Spleen (tissue), 13 donors: ENCODE results near the gene NEUROG3. TPM values are rescaled to one million over a fixed set of nuclear protein-coding genes. Genes with fewer than 3 reads are reported as not detected.

Source experiments
- DNase-seq: peaks from one replicate; pipeline ENCODE4 v3.0.0-alpha.2; 2020
- H3K27ac ChIP-seq, 8 donors: fragments of 200-600 bp; sonication (generic) in 7 of 8; 1 replicate in 4 of 8; 2 replicates in 4 of 8; pipeline versions ENCODE4 v1.5.0 to v1.8.0; 2016 to 2021; ENCODE audit warnings: inconsistent platforms in 4 of 8, mild to moderate bottlenecking in 4 of 8, moderate library complexity in 1 of 8
- H3K27me3 ChIP-seq, 7 donors: fragments of 200-600 bp; sonication (generic) in 6 of 7; replicated peaks in 1 of 7; 1 replicate in 4 of 7; 2 replicates in 3 of 7; pipeline versions ENCODE4 v1.5.0 to v1.8.0; 2016 to 2021; ENCODE audit warnings: inconsistent platforms in 3 of 7, mild to moderate bottlenecking in 1 of 7
- H3K36me3 ChIP-seq, 6 donors: fragments of 200-600 bp; sonication (generic) in 5 of 6; 1 replicate in 4 of 6; 2 replicates in 2 of 6; pipeline versions ENCODE4 v1.5.0 to v1.8.0; 2016 to 2021; ENCODE audit warnings: inconsistent platforms in 2 of 6
- H3K4me1 ChIP-seq, 6 donors: fragments of 200-600 bp; sonication (generic) in 5 of 6; 1 replicate in 3 of 6; 2 replicates in 3 of 6; pipeline versions ENCODE4 v1.5.0 to v1.8.0; 2016 to 2021; ENCODE audit warnings: inconsistent platforms in 3 of 6
- H3K4me3 ChIP-seq, 8 donors: fragments of 200-600 bp; sonication (generic) in 7 of 8; 1 replicate in 4 of 8; 2 replicates in 4 of 8; pipeline versions ENCODE4 v1.5.0 to v1.8.0; 2016 to 2021; ENCODE audit warnings: inconsistent platforms in 4 of 8, mild to moderate bottlenecking in 4 of 8, moderate library complexity in 2 of 8
- H3K9me3 ChIP-seq, 8 donors: fragments of 200-600 bp; sonication (generic) in 7 of 8; 1 replicate in 4 of 8; 2 replicates in 4 of 8; pipeline versions ENCODE4 v1.5.0 to v1.8.0; 2016 to 2021; ENCODE audit warnings: inconsistent platforms in 4 of 8
- CTCF ChIP-seq, 11 experiments: fragments of 200-600 bp in 7 of 11; fragments of 450-650 bp in 4 of 11; sonication (generic) in 4 of 11; IDR thresholded peaks in 8 of 11; conservative IDR thresholded peaks in 3 of 11; 1 replicate in 7 of 11; 2 replicates in 4 of 11; pipeline versions ENCODE4 v1.4.0 to v1.8.0; 2016 to 2021; ENCODE audit warnings: antibody characterized with exemption in 11 of 11, inconsistent platforms in 4 of 11, mild to moderate bottlenecking in 1 of 11
- POLR2A ChIP-seq, 3 donors: fragments of 450-650 bp; IDR thresholded peaks; one replicate each; pipeline ENCODE4 v1.5.1; 2017; ENCODE audit warnings: antibody characterized with exemption in 3 of 3, mild to moderate bottlenecking in 1 of 3
- POLR2AphosphoS5 ChIP-seq, 3 donors: sonication (generic); formaldehyde crosslinking; IDR thresholded peaks; one replicate each; pipeline ENCODE4 v1.5.1; 2017; ENCODE audit warnings: antibody characterized with exemption in 3 of 3
- WGBS, 5 donors: extraction: QIAGEN DNeasy Blood & Tissue Kit in 3 of 5; methylation state at CpG; one replicate each; pipeline versions ENCODE4 v1.1.5 to v1.1.7; 2013 to 2018; 5-methylcytosine and 5-hydroxymethylcytosine counted together
- intact Hi-C: fragments of 100-400 bp; cut with DNase I; formaldehyde crosslinking; loops from one replicate; pipeline ENCODE4 v1.15.0; 2023; ENCODE audit warnings: low total_unique reads
- long read RNA-seq, 2 donors: transcript quantifications; one replicate each; lab custom pipeline, GENCODE V29; 2026
- polyA plus RNA-seq, 3 donors: library from polyadenylated mRNA; stranded (reverse); fragments of 200-250 nt; gene quantifications; one replicate each; pipeline ENCODE4 v1.2.1, GENCODE V29; 2013
- total RNA-seq, 7 donors: library from RNA; depleted of rRNA in 3 of 7; stranded (reverse); fragments of >200 nt in 3 of 7; fragmentation: NEBNext Ultra II Directional in 4 of 7; extraction: Animal tissue kit (Norgen Biotek cat#: 25700) in 4 of 7; gene quantifications; one replicate each; pipeline versions ENCODE4 v1.1.0 to v1.2.1, GENCODE V29; 2016 to 2021
- donor health status: healthy with polysubstance abuse.
- donor health status: DM: no; HTN: no; CAD: no; lungs with moderate emphysema.
- donor health status: DM: no; HTN: no; CAD: no.
- donor health status: Bipolar disorder and iron deficiency.
- donor health status: healthy.
- donor health status: DM: no; HTN: no; CAD: no.
- donor health status: DM: yes; HTN: yes; CAD: no.

NEUROG3 gene
- total RNA-seq (not detected), polyA plus RNA-seq (under 1 TPM in 2 of 3 donors, not detected in 1; 0.06 TPM)
- long read RNA-seq, donor 1 = 0 reads
- long read RNA-seq, donor 2, partial matches to known transcripts = 0 of 2 reads
- long read RNA-seq, donor 2, other reads (novel, unspliced or antisense) = 0 of 2 reads

- Histone ChIP-seq H3K9me3 (no peaks in the 10 kb centered on the region), H3K27me3 (peaks cover 0 to 100% (median 97%) of the 10 kb centered on the region in 7 donors), H3K4me1 (peaks cover 25 to 42% (median 34%) of the 10 kb centered on the region in 6 donors), H3K4me3 (peak within 1 kb of the TSS; percentile 16 to 72 (median 44)), H3K36me3 (no peaks in the 10 kb centered on the region), H3K27ac (no peak within 1 kb of the TSS)
- 1 to 2% (median 2%) methylated on average over 9 to 53 of the region's 53 CpGs for WGBS, 5 donors
- DNase-seq = no peak
- TF ChIP-seq CTCF (IDR thresholded peaks at IDR 0.05 in 8 of 11, conservative IDR thresholded peaks at IDR 0.05 in 3 of 11) (peak in 1 of 11 experiments; percentile 9), POLR2AphosphoS5 (IDR thresholded peaks at IDR 0.05) (no peak)
- intact Hi-C loops = no loop called here
These were observed at the start of gene NEUROG3 for GRCh38 chr10:69573056-69573806. TSS of gene NEUROG3 (minus strand) at chr10:69573422. CDS start at chr10:69573043, 379 bp downstream.

GRCh38 chr10:69620625-69621024 is 47.4 kb upstream of the NEUROG3 start:
- DNase-seq = no peak
- WGBS, 5 donors = 39 to 53% (median 44%) methylated on average over 5 of the region's 5 CpGs
- H3K4me3 ChIP-seq = no peak overlapping the region
- TF ChIP-seq CTCF (IDR thresholded peaks at IDR 0.05 in 8 of 11, conservative IDR thresholded peaks at IDR 0.05 in 3 of 11) (no peak), POLR2A (IDR thresholded peaks at IDR 0.05) (no peak), POLR2AphosphoS5 (IDR thresholded peaks at IDR 0.05) (no peak)
- peaks cover 0 to 31% (median 0%) of the 10 kb centered on the region in 7 donors for H3K27me3 ChIP-seq
- intact Hi-C loops = no loop called here
- H3K27ac ChIP-seq = no peak overlapping the region
- no peaks in the 10 kb centered on the region for H3K36me3 ChIP-seq
- H3K9me3 ChIP-seq = peaks cover 0 to 22% (median 10%) of the 10 kb centered on the region in 8 donors
- H3K4me1 ChIP-seq = no peaks in the 10 kb centered on the region

GRCh38 chr10:69619626-69620025 is 46.4 kb upstream of the NEUROG3 start:
- intact Hi-C loops = no loop called here
- Histone ChIP-seq H3K9me3 (peaks cover 0 to 15% (median 10%) of the 10 kb centered on the region in 8 donors), H3K4me3 (no peak overlapping the region), H3K27me3 (peaks cover 0 to 31% (median 0%) of the 10 kb centered on the region in 7 donors), H3K4me1 (no peaks in the 10 kb centered on the region), H3K27ac (no peak overlapping the region), H3K36me3 (no peaks in the 10 kb centered on the region)
- DNase-seq = no peak
- TF ChIP-seq CTCF (IDR thresholded peaks at IDR 0.05 in 8 of 11, conservative IDR thresholded peaks at IDR 0.05 in 3 of 11) (no peak), POLR2AphosphoS5 (IDR thresholded peaks at IDR 0.05) (no peak), POLR2A (IDR thresholded peaks at IDR 0.05) (no peak)
- 83 to 92% (median 88%) methylated on average over 7 of the region's 7 CpGs for WGBS, 5 donors

GRCh38 chr10:69618746-69619145 is 45.5 kb upstream of the NEUROG3 start:
- Histone ChIP-seq H3K36me3 (no peaks in the 10 kb centered on the region), H3K27ac (no peak overlapping the region), H3K27me3 (peaks cover 0 to 31% (median 0%) of the 10 kb centered on the region in 7 donors), H3K9me3 (peaks cover 0 to 8% (median 3%) of the 10 kb centered on the region in 8 donors), H3K4me1 (no peaks in the 10 kb centered on the region), H3K4me3 (no peak overlapping the region)
- TF ChIP-seq POLR2AphosphoS5 (IDR thresholded peaks at IDR 0.05) (no peak), POLR2A (IDR thresholded peaks at IDR 0.05) (no peak), CTCF (IDR thresholded peaks at IDR 0.05 in 8 of 11, conservative IDR thresholded peaks at IDR 0.05 in 3 of 11) (no peak)
- intact Hi-C loops = no loop called here
- DNase-seq = no peak
- 65 to 77% (median 69%) methylated on average over 2 of the region's 2 CpGs; no CpG with 5 or more reads in 1 of the 5 donors for WGBS, 5 donors
